Gastrocnemius medialis (tissue), 4 donors: ENCODE results near the gene OR8G5.

Source experiments
- POLR2A ChIP-seq, 2 donors: fragments of 450-650 bp; IDR thresholded peaks; one replicate each; pipeline ENCODE4 v1.6.1; 2017; ENCODE audit warnings: antibody characterized with exemption in 2 of 2, mild to moderate bottlenecking in 2 of 2, moderate library complexity in 2 of 2
- TF ChIP-seq, protein P1 (sequence below), 5 experiments: fragments of 450-650 bp in 3 of 5; fragments of 200-600 bp in 2 of 5; sonication (generic) in 2 of 5; IDR thresholded peaks in 4 of 5; conservative IDR thresholded peaks in 1 of 5; 1 replicate in 4 of 5; 2 replicates in 1 of 5; pipeline ENCODE4 v1.5.1; 2016 to 2019; ENCODE audit warnings: antibody characterized with exemption in 5 of 5, mild to moderate bottlenecking in 3 of 5, moderate library complexity in 3 of 5

DNA sequence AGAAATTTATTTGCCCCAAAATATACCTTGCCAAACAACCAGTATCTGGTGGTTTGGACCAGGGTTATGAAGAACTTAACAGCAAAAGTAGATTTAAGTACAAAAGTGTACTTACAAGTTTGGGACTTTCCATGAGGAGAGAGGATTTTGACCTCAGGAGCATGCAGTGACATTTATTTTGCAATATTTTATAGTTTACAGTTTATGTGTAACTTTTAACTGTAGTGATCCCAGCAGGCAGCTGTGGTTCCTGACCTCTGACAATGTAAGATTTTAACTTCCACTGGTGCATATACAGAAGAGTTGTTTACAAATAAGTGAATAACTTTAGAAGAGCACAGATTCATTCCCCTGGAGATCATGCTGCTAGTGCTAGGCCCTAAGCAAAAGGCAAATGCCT, 50.9 kb downstream of the OR8G5 start:
- TF ChIP-seq, protein P1, sequence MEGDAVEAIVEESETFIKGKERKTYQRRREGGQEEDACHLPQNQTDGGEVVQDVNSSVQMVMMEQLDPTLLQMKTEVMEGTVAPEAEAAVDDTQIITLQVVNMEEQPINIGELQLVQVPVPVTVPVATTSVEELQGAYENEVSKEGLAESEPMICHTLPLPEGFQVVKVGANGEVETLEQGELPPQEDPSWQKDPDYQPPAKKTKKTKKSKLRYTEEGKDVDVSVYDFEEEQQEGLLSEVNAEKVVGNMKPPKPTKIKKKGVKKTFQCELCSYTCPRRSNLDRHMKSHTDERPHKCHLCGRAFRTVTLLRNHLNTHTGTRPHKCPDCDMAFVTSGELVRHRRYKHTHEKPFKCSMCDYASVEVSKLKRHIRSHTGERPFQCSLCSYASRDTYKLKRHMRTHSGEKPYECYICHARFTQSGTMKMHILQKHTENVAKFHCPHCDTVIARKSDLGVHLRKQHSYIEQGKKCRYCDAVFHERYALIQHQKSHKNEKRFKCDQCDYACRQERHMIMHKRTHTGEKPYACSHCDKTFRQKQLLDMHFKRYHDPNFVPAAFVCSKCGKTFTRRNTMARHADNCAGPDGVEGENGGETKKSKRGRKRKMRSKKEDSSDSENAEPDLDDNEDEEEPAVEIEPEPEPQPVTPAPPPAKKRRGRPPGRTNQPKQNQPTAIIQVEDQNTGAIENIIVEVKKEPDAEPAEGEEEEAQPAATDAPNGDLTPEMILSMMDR (IDR thresholded peaks at IDR 0.05 in 4 of 5, conservative IDR thresholded peaks at IDR 0.05 in 1 of 5): no peak
- TF ChIP-seq POLR2A (IDR thresholded peaks at IDR 0.05): no peak
